Progenitor cell of endocrine pancreas (in vitro differentiated cells): ENCODE measurements around the gene NUMA1. TPM values are rescaled to one million over a fixed set of nuclear protein-coding genes. Genes with fewer than 3 reads are reported as not detected.

Experiments used
- DNase-seq: peaks from one replicate; pipeline ENCODE4 v3.0.0; 2021; ENCODE audit warnings: low spot score; ENCODE audit not compliant: unreplicated experiment
- H3K27ac Mint-ChIP-seq: 2 replicates; pipeline ENCODE4 v1.8.0; 2021; ENCODE audit warnings: mild to moderate bottlenecking, moderate library complexity, mixed read lengths
- H3K27me3 Mint-ChIP-seq: 2 replicates; pipeline ENCODE4 v1.8.0; 2021; ENCODE audit warnings: mixed read lengths
- H3K36me3 Mint-ChIP-seq: 2 replicates; pipeline ENCODE4 v1.8.0; 2022; ENCODE audit warnings: mixed read lengths; ENCODE audit not compliant: insufficient read depth
- H3K4me1 Mint-ChIP-seq: 2 replicates; pipeline ENCODE4 v1.8.0; 2021; ENCODE audit warnings: low read depth, mixed read lengths
- H3K4me3 Mint-ChIP-seq: 2 replicates; pipeline ENCODE4 v1.8.0; 2021; ENCODE audit warnings: low read depth, mild to moderate bottlenecking, moderate library complexity, mixed read lengths
- H3K9me3 Mint-ChIP-seq: 2 replicates; pipeline ENCODE4 v1.8.0; 2021; ENCODE audit warnings: low read depth, mixed read lengths
- CTCF ChIP-seq: fragments of 200-600 bp; sonication (generic); IDR thresholded peaks from one replicate; pipeline ENCODE4 v1.5.0; 2021; ENCODE audit warnings: antibody characterized with exemption, mild to moderate bottlenecking; ENCODE audit not compliant: unreplicated experiment
- total RNA-seq: library from RNA; stranded (reverse); gene quantifications from 2 replicates; pipeline ENCODE4 v1.2.1, GENCODE V29; 2021

The NUMA1 gene
- total RNA-seq, 1 donor from 2014 or later, result 255 TPM

DNA sequence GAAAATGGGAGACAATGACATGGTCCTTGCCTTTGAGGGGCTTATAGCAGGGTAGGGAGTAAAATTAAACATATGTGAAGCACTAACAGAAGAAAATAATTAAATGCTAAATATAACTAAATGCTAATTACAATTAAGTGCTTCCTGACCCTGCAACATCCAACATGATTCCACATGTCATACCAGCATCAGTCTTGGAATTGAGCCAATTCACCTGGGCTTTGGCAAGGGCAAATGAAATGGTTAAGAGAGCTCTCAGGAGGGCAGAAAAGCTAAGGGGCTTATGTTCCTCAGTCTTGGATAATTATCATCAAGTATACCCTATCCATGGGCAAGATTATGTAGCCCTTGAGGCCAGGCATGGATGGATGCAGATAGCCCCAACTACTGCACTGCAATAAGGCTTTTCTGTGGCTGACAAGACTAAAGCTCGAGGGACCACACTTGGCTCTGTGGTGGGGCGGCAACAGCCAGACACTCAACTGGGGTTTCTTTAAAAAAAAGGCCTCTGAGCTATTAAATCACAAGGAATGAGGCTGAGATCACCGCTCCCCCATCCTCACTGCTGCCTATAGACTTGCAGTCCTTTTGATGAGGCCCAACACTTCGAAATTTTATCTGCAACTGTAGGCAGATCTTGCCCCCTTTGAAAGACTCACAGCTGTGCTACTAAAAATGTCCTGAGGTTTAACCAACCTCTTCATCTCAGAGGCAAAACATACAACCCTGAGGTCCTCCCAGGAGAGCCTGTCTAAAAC is 42.6 kb downstream of the NUMA1 start:
- peaks cover 10% of the 10 kb centered on the region for H3K36me3 Mint-ChIP-seq
- no peak overlapping the region for H3K4me3 Mint-ChIP-seq
- H3K9me3 Mint-ChIP-seq, result no peaks in the 10 kb centered on the region
- no peak for TF ChIP-seq CTCF
- peaks cover 4% of the 10 kb centered on the region for H3K4me1 Mint-ChIP-seq
- H3K27ac Mint-ChIP-seq, result no peak overlapping the region
- DNase-seq, result no peak
- no peaks in the 10 kb centered on the region for H3K27me3 Mint-ChIP-seq

- Mint-ChIP-seq H3K4me3 (no peak overlapping the region), H3K9me3 (no peaks in the 10 kb centered on the region), H3K4me1 (peaks cover 4% of the 10 kb centered on the region), H3K36me3 (peaks cover 10% of the 10 kb centered on the region), H3K27ac (peak overlapping the region; percentile 71), H3K27me3 (no peaks in the 10 kb centered on the region)
- no peak for DNase-seq
- TF ChIP-seq CTCF, result no peak
Measured at GRCh38 chr11:72036687-72037086, 43.7 kb downstream of the NUMA1 start.

- Mint-ChIP-seq H3K27ac (peak overlapping the region; percentile 52), H3K27me3 (no peaks in the 10 kb centered on the region), H3K4me3 (no peak overlapping the region), H3K36me3 (peaks cover 8% of the 10 kb centered on the region), H3K9me3 (no peaks in the 10 kb centered on the region), H3K4me1 (peaks cover 2% of the 10 kb centered on the region)
- no peak for TF ChIP-seq CTCF
- no peak for DNase-seq
Measured at GRCh38 chr11:72030472-72031045, 49.8 kb downstream of the NUMA1 start.

GRCh38 chr11:72026090-72026489 is 54.3 kb downstream of the NUMA1 start:
- peak overlapping the region; percentile 77 for H3K27ac Mint-ChIP-seq
- DNase-seq, result no peak
- TF ChIP-seq CTCF, result no peak
- H3K4me3 Mint-ChIP-seq, result no peak overlapping the region
- no peaks in the 10 kb centered on the region for H3K9me3 Mint-ChIP-seq
- no peaks in the 10 kb centered on the region for H3K27me3 Mint-ChIP-seq
- peaks cover 2% of the 10 kb centered on the region for H3K4me1 Mint-ChIP-seq
- peaks cover 7% of the 10 kb centered on the region for H3K36me3 Mint-ChIP-seq

GRCh38 chr11:72024069-72024754 is 56.1 kb downstream of the NUMA1 start:
- Mint-ChIP-seq H3K36me3 (peaks cover 14% of the 10 kb centered on the region), H3K27ac (no peak overlapping the region)

More at GRCh38 chr11:72024069-72024754, 56.1 kb downstream of the NUMA1 start:
- no peak for TF ChIP-seq CTCF
- Mint-ChIP-seq H3K27me3 (no peaks in the 10 kb centered on the region), H3K9me3 (no peaks in the 10 kb centered on the region), H3K4me1 (no peaks in the 10 kb centered on the region), H3K4me3 (no peak overlapping the region)
- DNase-seq, result no peak
